ENCODE measurements around the gene CFAP54.

DNA sequence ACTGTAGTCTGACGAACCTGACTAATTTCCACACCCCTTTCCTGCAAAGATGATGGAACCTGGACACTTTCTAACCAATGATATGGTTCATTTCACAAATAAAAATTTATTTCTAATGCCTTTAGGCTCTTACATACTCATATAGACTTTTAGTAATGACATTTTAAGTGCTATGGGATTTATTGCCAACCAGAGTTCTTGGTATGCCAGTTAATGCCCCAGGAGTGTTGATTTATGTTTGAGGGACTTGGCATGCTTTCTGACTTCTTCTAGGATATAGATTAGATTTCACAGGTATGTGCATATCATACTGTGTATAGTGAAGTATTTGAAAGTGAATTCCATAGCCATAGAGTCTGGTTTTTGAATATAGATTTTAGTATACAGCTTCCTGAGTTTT, 159.5 kb downstream of the CFAP54 start:
- TF ChIP-seq TAF1 (IDR thresholded peaks at IDR 0.05; ENCODE audit: low read depth, low read length) = no peak
- no peak for TF ChIP-seq POLR2A (IDR thresholded peaks at IDR 0.05; ENCODE audit: low read depth, low read length)
- no peak for TF ChIP-seq POLR2AphosphoS5 (IDR thresholded peaks at IDR 0.05; ENCODE audit: low read depth, low read length)
- no peak for TF ChIP-seq SPI1 (IDR thresholded peaks at IDR 0.05; ENCODE audit: low read depth, low read length)
- TF ChIP-seq POU2F2 (IDR thresholded peaks at IDR 0.05; ENCODE audit: low read depth, low read length) = no peak

Data from GM12891 (cell line).